ENCODE data around the gene TTC39A.

DNA sequence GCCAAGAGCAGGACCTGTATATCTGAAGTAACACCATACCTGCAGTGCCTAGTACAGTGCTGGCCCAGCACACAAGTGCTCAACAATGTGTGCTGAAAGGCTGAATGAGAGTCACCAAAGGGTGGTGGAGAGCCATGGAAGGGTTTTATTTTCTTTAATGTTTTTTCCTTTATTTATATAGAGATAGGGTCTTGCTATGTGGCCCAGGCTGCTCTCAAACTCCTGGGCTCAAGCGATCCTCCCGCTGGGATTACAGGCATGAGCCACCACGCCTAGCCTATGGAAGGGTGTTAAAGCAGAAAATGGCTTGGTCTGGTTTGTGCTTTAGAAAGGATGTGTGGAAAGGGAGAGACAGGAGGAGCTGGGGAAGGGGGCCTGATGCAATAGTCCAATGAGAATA lies 13.3 kb upstream of the TTC39A start:
- TF ChIP-seq, protein P1, sequence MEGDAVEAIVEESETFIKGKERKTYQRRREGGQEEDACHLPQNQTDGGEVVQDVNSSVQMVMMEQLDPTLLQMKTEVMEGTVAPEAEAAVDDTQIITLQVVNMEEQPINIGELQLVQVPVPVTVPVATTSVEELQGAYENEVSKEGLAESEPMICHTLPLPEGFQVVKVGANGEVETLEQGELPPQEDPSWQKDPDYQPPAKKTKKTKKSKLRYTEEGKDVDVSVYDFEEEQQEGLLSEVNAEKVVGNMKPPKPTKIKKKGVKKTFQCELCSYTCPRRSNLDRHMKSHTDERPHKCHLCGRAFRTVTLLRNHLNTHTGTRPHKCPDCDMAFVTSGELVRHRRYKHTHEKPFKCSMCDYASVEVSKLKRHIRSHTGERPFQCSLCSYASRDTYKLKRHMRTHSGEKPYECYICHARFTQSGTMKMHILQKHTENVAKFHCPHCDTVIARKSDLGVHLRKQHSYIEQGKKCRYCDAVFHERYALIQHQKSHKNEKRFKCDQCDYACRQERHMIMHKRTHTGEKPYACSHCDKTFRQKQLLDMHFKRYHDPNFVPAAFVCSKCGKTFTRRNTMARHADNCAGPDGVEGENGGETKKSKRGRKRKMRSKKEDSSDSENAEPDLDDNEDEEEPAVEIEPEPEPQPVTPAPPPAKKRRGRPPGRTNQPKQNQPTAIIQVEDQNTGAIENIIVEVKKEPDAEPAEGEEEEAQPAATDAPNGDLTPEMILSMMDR (IDR thresholded peaks at IDR 0.05): no peak
- TF ChIP-seq POLR2A (IDR thresholded peaks at IDR 0.05): no peak
